Activated CD4-positive, alpha-beta T cell treated with anti-CD3 and anti-CD28 coated beads, Interleukin-2, amount 50 U/mL, for 1 hour (primary cell): ENCODE measurements around the gene SLITRK5.

Experiments
- DNase-seq: peaks from one replicate; pipeline ENCODE4 v3.0.0-alpha.2; 2020

Gene SLITRK5, protein sequence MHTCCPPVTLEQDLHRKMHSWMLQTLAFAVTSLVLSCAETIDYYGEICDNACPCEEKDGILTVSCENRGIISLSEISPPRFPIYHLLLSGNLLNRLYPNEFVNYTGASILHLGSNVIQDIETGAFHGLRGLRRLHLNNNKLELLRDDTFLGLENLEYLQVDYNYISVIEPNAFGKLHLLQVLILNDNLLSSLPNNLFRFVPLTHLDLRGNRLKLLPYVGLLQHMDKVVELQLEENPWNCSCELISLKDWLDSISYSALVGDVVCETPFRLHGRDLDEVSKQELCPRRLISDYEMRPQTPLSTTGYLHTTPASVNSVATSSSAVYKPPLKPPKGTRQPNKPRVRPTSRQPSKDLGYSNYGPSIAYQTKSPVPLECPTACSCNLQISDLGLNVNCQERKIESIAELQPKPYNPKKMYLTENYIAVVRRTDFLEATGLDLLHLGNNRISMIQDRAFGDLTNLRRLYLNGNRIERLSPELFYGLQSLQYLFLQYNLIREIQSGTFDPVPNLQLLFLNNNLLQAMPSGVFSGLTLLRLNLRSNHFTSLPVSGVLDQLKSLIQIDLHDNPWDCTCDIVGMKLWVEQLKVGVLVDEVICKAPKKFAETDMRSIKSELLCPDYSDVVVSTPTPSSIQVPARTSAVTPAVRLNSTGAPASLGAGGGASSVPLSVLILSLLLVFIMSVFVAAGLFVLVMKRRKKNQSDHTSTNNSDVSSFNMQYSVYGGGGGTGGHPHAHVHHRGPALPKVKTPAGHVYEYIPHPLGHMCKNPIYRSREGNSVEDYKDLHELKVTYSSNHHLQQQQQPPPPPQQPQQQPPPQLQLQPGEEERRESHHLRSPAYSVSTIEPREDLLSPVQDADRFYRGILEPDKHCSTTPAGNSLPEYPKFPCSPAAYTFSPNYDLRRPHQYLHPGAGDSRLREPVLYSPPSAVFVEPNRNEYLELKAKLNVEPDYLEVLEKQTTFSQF

DNA sequence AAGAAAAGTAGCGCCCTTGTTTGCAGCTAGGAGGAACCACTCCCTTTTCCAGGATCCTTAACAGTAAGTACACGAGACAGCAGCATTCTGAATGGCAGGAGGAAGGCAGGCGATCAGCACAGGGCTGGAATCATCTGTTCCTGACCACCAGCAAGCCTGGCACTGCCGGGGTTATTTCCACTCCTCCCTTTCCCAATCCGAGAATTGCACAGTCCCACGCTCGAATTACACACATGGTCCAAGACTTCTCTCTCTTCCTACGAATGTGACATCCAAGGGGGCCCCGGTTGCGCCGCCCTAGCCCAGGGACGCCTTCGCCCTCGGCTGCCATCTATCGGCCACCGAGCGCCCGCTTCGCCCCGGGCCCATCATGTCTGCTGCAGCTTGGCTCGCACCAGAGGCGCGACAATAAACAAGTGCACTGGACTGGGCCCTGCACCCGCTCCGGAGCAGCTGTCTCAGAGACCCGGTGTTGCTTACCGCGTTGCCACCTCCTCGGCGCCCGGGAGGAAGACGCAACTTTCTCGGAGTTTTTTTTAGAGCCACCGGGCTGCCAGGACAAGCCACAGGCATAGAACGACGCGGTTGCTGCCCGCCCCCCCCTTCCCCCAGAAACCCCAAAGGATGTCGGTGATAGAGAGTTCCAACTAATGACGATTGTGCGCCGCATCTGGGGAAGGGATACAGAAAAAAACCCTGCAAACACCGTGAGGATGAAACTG, at the start of gene SLITRK5:
TSS of gene SLITRK5 (plus strand) at position 341 of the 722 bp plus-strand sequence. CDS start 4,018 bp downstream, outside the sequence.
- peak; percentile 25 for DNase-seq

DNA sequence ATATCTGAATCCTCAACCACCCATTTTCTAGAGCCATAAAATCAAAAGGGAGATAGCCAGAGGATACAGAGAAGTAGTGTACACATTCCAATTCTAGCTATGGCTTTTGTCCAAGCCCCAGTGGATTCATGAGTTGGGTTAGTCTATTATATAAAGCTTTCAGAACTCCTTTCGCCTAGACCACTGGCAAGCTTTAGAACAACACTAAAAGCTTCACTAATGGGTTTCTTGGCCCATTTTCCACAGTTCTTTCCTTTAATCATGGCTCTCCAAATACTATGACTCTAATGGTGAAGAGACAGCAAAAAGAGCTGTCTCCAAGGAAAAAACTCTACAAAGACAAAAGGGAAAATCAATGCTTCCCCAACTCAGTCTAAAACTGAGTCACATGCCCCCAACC, 48.2 kb upstream of the SLITRK5 start:
- no peak for DNase-seq

DNA sequence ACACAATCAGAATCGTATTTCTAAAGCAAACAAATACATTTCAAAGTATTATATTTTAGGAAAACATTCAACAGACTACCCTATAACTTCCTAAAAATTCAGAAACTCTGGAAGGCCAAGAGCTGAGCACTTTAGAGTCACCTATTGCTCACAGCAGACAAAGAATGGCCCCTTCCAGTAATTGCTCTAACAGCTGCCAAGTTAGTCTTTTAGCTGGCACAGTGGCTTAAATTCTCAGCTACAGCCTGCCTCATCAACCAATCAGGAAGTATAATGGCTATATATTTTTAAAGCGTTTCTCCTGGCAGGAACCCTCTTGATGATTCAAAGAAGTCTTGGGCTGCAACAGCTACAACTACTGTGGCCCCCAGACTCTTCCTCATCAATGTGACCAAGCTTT, 14.9 kb upstream of the SLITRK5 start:
- no peak for DNase-seq

DNA sequence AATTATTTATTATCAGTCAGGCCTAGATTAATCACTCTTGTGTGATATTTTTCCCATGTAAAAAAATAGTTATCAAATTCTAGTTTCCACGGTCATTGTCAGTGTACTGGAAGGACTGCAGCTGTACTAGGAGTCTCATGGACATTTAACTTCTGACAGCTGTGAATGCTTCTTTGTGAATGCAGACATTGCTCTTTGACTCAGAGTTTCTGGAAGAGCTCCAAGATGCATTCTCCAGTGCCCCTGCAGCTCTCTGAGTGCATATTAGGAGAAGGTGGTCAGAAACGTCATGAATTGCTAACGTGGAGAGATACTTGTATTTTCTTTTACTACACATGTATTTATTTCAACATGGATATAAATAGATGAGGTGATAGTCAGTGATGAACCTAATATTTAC, 9.7 kb upstream of the SLITRK5 start:
- no peak for DNase-seq

DNA sequence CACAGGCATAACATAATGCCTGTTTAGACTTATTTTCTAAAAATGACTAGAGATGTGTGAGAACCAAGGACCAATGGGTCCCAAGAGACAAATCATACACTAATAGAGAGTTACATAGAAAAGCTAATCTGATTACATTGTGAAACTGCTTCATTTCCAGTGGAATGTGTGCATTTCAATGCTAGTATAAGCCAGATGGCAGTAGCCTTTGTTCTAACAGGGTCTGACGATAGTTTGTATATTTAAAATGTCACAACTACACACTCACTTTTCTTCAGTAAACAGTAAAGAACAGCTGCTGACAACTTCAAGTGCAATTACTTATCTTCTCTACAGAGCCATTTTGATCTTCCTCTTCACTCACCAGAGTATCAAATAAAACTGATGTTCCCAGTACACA, 4.3 kb upstream of the SLITRK5 start:
- DNase-seq = no peak

DNA sequence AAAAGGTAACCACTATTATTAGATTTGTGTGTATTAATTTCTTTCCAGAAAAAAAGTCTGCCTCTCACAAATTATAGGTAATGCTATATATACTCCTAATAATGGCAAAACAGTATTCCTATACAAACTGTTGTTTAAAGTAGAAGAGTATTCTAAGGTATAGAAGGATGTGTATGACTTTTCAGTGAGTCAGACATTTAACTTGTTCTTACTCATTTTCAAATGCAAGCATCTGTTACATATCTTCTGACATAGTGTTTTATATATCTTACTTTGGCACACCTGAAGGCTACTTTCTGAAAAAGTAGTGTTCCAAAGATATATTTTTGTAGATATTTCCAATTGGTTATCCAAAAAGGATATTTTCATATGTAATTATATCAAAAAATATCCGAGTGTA, 3.5 kb upstream of the SLITRK5 start:
- no peak for DNase-seq

DNA sequence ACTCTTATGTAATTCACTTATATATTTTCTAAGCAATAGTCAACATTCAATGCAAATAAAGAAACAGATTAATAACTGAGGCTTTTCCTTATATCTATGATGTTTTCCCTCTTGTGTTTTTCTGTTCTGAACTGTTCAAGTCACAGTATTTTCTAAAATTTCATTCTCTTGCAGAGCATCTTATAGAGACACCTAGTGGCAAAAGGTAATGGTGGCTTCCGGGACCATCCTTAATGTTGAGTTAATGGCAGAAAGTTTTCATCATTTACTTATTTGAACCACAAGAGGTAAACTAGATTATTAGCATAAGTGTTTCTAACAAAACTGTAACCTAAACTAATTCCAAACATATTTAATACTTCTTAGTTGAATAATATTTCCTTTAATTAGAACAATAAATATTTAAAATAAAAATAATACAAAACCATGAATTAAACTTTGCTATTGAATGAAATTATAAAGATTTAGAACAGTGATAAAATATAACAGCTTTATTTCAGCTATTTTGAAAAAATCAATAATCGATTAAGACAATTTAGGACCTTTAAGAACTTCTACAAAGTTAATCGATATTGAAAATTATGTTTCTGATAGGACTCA, 1.7 kb upstream of the SLITRK5 start:
- DNase-seq = no peak

DNA sequence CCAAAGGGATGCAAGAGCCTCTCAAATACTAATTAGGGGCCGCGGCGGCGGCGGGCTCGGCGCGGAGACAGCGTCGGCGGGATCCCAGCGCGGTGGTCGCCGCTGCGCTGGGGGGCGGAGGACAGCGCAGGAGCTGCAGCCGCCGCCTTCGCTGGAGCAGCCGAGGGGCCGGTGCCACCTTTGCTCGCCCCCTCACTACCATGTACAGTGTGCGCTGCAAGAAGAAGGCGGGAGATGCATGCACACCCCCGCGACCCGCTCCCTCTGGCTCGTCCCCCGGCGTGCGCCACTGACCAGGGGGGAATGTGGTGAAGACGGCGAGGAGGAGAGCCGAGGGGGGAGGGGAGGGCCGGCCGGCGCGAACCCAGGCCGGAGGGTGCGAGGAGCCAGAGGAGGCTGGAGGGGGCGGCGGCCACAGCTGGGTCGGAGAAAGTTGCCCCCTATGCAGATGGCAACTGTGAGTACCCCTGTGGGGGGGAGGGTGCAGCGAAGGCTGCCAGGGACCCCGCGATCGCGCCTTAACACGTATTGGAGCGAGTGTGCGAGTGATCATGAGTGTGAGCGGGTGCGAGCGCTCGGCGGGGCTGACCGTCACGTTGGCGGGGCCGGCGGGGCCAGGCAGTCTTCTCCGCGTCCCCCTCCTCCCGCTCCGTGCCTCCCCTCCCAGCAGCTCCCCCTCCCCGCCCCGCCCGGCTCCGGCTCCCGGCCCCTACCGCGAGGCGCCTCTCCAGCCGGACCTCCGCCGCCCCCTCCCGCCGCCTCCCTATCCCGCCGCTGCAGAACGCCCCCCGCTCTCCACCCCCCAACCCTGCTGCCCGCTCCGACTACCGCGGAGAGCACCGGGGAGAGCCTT, 808 bp downstream of the SLITRK5 start:
- no peak for DNase-seq

DNA sequence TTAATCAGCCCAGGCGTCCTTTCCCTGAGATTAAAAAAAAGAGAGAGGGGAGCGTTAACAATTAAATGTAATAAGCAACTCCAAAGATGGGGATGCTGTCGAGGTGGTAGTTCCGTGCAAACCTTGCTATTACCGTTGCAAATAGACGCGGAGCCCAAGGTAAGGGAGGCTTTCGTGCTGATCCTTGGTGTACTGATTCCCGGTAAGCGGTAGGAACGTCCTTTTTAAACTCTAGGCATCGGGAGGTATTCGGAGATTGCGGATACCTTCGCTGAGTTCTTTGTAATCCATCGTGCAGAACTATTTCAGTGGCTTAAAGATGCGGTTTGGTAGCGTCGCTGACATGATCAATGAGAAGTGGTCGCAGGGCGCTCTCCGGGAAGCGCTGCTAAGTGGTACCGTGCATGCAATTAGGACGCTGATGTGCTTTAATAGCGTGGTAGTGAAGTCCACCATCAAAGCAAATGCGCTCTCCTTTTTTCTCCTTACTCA, 3.1 kb downstream of the SLITRK5 start:
- DNase-seq = no peak

DNA sequence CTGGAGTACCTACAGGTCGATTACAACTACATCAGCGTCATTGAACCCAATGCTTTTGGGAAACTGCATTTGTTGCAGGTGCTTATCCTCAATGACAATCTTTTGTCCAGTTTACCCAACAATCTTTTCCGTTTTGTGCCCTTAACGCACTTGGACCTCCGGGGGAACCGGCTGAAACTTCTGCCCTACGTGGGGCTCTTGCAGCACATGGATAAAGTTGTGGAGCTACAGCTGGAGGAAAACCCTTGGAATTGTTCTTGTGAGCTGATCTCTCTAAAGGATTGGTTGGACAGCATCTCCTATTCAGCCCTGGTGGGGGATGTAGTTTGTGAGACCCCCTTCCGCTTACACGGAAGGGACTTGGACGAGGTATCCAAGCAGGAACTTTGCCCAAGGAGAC, 4.7 kb downstream of the SLITRK5 start:
- DNase-seq = no peak

DNA sequence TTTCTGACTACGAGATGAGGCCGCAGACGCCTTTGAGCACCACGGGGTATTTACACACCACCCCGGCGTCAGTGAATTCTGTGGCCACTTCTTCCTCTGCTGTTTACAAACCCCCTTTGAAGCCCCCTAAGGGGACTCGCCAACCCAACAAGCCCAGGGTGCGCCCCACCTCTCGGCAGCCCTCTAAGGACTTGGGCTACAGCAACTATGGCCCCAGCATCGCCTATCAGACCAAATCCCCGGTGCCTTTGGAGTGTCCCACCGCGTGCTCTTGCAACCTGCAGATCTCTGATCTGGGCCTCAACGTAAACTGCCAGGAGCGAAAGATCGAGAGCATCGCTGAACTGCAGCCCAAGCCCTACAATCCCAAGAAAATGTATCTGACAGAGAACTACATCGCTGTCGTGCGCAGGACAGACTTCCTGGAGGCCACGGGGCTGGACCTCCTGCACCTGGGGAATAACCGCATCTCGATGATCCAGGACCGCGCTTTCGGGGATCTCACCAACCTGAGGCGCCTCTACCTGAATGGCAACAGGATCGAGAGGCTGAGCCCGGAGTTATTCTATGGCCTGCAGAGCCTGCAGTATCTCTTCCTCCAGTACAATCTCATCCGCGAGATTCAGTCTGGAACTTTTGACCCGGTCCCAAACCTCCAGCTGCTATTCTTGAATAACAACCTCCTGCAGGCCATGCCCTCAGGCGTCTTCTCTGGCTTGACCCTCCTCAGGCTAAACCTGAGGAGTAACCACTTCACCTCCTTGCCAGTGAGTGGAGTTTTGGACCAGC, 5.3 kb downstream of the SLITRK5 start:
- no peak for DNase-seq

DNA sequence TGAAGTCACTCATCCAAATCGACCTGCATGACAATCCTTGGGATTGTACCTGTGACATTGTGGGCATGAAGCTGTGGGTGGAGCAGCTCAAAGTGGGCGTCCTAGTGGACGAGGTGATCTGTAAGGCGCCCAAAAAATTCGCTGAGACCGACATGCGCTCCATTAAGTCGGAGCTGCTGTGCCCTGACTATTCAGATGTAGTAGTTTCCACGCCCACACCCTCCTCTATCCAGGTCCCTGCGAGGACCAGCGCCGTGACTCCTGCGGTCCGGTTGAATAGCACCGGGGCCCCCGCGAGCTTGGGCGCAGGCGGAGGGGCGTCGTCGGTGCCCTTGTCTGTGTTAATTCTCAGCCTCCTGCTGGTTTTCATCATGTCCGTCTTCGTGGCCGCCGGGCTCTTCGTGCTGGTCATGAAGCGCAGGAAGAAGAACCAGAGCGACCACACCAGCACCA, 5.9 kb downstream of the SLITRK5 start:
- DNase-seq = no peak

DNA sequence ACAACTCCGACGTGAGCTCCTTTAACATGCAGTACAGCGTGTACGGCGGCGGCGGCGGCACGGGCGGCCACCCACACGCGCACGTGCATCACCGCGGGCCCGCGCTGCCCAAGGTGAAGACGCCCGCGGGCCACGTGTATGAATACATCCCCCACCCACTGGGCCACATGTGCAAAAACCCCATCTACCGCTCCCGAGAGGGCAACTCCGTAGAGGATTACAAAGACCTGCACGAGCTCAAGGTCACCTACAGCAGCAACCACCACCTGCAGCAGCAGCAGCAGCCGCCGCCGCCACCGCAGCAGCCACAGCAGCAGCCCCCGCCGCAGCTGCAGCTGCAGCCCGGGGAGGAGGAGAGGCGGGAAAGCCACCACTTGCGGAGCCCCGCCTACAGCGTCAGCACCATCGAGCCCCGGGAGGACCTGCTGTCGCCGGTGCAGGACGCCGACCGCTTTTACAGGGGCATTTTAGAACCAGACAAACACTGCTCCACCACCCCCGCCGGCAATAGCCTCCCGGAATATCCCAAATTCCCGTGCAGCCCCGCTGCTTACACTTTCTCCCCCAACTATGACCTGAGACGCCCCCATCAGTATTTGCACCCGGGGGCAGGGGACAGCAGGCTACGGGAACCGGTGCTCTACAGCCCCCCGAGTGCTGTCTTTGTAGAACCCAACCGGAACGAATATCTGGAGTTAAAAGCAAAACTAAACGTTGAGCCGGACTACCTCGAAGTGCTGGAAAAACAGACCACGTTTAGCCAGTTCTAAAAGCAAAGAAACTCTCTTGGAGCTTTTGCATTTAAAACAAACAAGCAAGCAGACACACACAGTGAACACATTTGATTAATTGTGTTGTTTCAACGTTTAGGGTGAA, 6.6 kb downstream of the SLITRK5 start:
- no peak for DNase-seq

DNA sequence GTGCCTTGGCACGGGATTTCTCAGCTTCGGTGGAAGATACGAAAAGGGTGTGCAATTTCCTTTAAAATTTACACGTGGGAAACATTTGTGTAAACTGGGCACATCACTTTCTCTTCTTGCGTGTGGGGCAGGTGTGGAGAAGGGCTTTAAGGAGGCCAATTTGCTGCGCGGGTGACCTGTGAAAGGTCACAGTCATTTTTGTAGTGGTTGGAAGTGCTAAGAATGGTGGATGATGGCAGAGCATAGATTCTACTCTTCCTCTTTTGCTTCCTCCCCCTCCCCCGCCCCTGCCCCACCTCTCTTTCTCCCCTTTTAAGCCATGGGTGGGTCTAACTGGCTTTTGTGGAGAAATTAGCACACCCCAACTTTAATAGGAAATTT, 7.2 kb downstream of the SLITRK5 start:
- no peak for DNase-seq

DNA sequence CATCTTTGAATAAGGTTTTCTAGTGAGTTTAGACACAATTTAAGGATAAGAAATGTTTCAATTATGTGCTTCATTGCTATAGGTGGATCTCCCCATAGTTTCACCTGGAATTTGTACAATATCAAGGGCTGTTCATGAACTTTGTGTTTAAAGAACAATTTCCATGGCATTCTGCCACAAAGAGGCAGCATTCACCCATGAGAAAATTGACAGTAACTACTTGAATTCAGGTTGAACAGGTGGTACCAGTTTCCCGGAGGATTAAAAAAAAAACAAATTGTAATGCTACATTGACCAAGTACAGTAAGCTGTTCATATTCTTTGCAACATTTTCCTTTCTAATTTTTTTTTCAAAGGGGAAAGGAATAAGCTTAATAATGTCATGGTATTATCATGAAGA, 9.1 kb downstream of the SLITRK5 start:
- DNase-seq = no peak

DNA sequence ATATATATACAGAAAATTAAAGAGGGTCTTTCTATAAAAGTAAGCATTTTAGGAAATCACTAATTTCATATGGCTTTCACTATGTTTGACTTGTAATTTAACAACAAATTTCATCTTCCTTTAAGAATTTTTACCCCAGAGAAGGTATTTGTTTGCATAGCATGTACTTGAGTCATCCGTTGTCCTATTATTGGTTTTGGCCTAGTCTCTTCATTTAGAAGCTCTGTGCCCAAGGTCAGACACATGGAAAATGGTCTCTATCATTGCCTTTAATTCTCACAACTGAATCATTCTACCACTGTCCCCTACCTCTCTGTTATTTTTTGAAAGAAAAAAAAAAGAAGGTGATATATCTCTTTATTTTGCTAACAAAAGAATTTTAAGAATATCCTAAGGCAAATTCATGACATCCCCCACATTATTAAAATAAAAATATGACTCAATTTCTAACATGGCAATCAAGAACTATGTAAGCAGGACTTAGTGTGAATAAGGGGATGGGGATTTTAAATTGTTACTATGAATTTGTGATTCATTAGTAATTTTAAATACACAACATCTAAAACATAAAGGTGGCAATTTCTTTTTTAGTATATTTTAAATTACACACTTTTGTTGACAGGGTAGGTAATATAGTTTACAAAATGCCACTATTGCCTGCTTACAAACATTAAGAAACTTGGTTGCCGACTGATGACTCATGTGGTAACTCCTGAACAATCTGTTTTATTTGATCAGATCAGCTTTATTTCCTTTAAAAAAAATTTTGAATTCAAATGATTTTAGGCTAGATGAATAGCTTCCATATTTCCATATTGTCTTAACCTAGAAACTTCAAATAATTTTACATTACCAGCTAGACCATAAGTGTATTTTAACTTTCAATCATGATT, 13.9 kb downstream of the SLITRK5 start:
- DNase-seq = no peak

DNA sequence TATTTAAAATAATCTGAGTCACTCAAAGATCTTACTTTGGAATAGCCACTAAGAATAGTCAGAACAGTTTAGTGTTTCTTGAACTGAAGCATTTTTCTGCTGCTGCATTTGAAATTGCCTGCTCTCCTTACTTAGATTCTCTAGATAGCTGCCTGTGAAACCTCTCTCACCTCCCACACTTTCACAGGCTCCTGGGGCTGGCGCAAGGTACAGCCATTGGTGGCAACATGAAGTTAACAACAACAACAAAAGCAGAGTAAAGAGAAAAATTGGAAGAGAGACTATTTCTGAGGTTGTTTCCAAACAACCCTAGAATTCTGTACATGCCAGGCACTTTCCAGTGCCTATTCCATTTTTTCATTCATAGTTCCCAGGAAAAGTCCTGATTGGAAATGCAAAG, 25.3 kb downstream of the SLITRK5 start:
- no peak for DNase-seq

DNA sequence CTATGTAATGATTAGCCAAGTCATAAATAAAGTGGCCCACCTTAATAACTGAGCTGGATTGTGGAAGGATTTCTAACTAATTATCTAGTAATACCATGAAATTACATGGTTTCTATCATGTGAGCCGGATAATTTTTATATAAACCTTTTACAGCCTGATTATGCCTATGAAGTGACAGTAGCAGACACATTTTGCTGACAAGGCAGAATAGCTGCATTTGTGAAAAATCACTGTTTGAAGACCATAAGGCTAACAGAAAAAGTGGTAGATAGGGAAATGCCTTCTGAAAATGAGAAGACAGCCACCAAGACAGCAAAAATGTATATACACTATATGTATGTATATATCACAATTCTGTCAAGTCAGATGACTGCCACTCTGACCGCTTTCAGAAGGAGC, 27.1 kb downstream of the SLITRK5 start:
- DNase-seq = no peak

DNA sequence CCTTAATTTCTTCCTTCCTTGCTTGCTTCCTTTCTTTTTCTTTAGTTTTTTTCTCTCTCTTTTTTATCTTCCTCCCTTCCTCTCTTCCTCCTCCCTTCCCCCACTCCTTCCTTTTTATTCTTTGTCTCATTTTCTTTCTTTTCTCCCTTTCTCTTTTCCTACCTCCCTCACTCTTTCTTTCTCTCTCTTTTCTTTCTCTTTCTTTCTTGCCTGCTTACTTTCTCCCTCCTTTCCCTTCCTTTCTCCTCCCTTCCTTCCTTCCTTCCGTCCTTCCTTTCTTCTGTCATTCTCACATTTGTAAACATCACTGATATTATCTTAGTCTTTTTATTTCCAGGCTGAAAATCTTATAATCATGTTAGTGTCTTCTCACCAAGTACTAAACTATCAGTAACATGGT, 38.8 kb downstream of the SLITRK5 start:
- DNase-seq = no peak
